Right ventricle myocardium superior (tissue), 1 donor: ENCODE data around the gene PARD3. TPM values are rescaled to one million over a fixed set of nuclear protein-coding genes. Genes with fewer than 3 reads are reported as not detected.
"Not testable (repeated sequence)": the region's sequence is repeated elsewhere in the genome, so short reads cannot be mapped to it uniquely, and the experiment has no call there.

Experiments
- ATAC-seq: fragments of 200-7000 bp; cut with Tn5 transposase; one replicate; pipeline ENCODE4 v1.9.1; 2020; ENCODE audit warnings: mild to moderate bottlenecking; ENCODE audit not compliant: poor library complexity
- DNase-seq: peaks from one replicate; pipeline ENCODE4 v3.0.0-alpha.2; 2020
- intact Hi-C: fragments of 100-400 bp; cut with DNase I; formaldehyde crosslinking; loops from one replicate; pipeline ENCODE4 v1.11.2; 2022
- long read RNA-seq: library from polyadenylated mRNA; unstranded; transcript quantifications from one replicate; pipeline ENCODE4 v2.0.0, GENCODE V29; 2021
- total RNA-seq: library from RNA; stranded (reverse); fragmentation: NEBNext Ultra II Directional; extraction: Animal tissue kit (Norgen Biotek cat#: 25700); gene quantifications from one replicate; pipeline ENCODE4 v1.2.1, GENCODE V29; 2021
- donor health status: DM: no; HTN: yes; CAD: no; lungs with severe emphysema.

The PARD3 gene
- 33.5 TPM for total RNA-seq
- long read RNA-seq, partial matches to known transcripts: 16 of 75 reads
- long read RNA-seq, other reads (novel, unspliced or antisense): 58 of 75 reads

- ATAC-seq (peak; percentile 85), DNase-seq (peak; percentile 78)
- intact Hi-C loops: loop anchor here (10.0 kb wide), 2 partner anchors 91 to 151 kb away; no protein-coding TSS in a partner anchor
Measured at GRCh38 chr10:34815185-34816084, at the start of gene PARD3. Gene PARD3, minus strand, starts transcription at chr10:34815296. Its CDS starts 301 bp downstream, at chr10:34814995.

- DNase-seq: no peak
- intact Hi-C loops: no loop called here
- no peak for ATAC-seq
Measured at GRCh38 chr10:34864149-34865067, 49.3 kb upstream of the PARD3 start.

GRCh38 chr10:34862892-34863291, 47.8 kb upstream of the PARD3 start:
- intact Hi-C loops: no loop called here
- DNase-seq: no peak
- ATAC-seq: no peak

- intact Hi-C loops: no loop called here
- DNase-seq (peak; percentile 70), ATAC-seq (peak; percentile 79)
Measured at GRCh38 chr10:34861293-34862021, 46.4 kb upstream of the PARD3 start.

GRCh38 chr10:34859170-34859569, 44.1 kb upstream of the PARD3 start:
- no peak for DNase-seq

GRCh38 chr10:34858003-34858402, 42.9 kb upstream of the PARD3 start:
- intact Hi-C loops: no loop called here
- ATAC-seq: no peak
- DNase-seq: no peak

More at GRCh38 chr10:34859170-34859569, 44.1 kb upstream of the PARD3 start:
- intact Hi-C loops: no loop called here
- ATAC-seq: no peak

- intact Hi-C loops: no loop called here
- no peak for DNase-seq
- no peak for ATAC-seq
Measured at GRCh38 chr10:34854147-34854601, 39.1 kb upstream of the PARD3 start.

GRCh38 chr10:34853357-34853756, 38.3 kb upstream of the PARD3 start:
- ATAC-seq (no peak), DNase-seq (no peak)
- intact Hi-C loops: no loop called here

GRCh38 chr10:34850558-34850957, 35.5 kb upstream of the PARD3 start:
- intact Hi-C loops: no loop called here
- ATAC-seq (no peak), DNase-seq (no peak)

GRCh38 chr10:34850036-34850435, 34.9 kb upstream of the PARD3 start:
- no peak for DNase-seq
- no peak for ATAC-seq
- intact Hi-C loops: no loop called here

GRCh38 chr10:34845070-34845469, 30.0 kb upstream of the PARD3 start:
- intact Hi-C loops: no loop called here
- ATAC-seq (no peak), DNase-seq (no peak)

- intact Hi-C loops: no loop called here
- no peak for DNase-seq
- ATAC-seq: no peak
Measured at GRCh38 chr10:34844448-34844847, 29.4 kb upstream of the PARD3 start.

- DNase-seq, intact Hi-C loops, ATAC-seq: not testable (repeated sequence)
Measured at GRCh38 chr10:34843470-34843869, 28.4 kb upstream of the PARD3 start.

- DNase-seq: no peak
- no peak for ATAC-seq
Measured at GRCh38 chr10:34838366-34838900, 23.3 kb upstream of the PARD3 start.

GRCh38 chr10:34835908-34836508, 20.9 kb upstream of the PARD3 start:
- ATAC-seq: no peak
- intact Hi-C loops: no loop called here
- DNase-seq: no peak

More at GRCh38 chr10:34838366-34838900, 23.3 kb upstream of the PARD3 start:
- intact Hi-C loops: no loop called here

GRCh38 chr10:34834274-34834673, 19.2 kb upstream of the PARD3 start:
- intact Hi-C loops: no loop called here
- ATAC-seq: no peak

GRCh38 chr10:34830217-34830822, 15.2 kb upstream of the PARD3 start:
- ATAC-seq: no peak
- intact Hi-C loops: no loop called here
- DNase-seq: no peak

More at GRCh38 chr10:34834274-34834673, 19.2 kb upstream of the PARD3 start:
- DNase-seq: no peak
